NT2/D1 (cell line): ENCODE measurements around the gene IL22RA2.
"Not testable (repeated sequence)": the region's sequence is repeated elsewhere in the genome, so short reads cannot be mapped to it uniquely, and the experiment has no call there.

Experiments used
- DNase-seq: peaks from one replicate; pipeline ENCODE4 v3.0.0-alpha.2; 2011; ENCODE audit warnings: low read depth, low spot score
- H3K27me3 ChIP-seq: 2 replicates; pipeline ENCODE4 v1.6.0; 2011; ENCODE audit warnings: mild to moderate bottlenecking; ENCODE audit not compliant: insufficient read length, insufficient read depth
- H3K36me3 ChIP-seq: 2 replicates; pipeline ENCODE4 v1.6.1; 2011; ENCODE audit warnings: mild to moderate bottlenecking, low read length, mixed read lengths; ENCODE audit not compliant: insufficient read depth, insufficient read length
- H3K4me1 ChIP-seq: 2 replicates; pipeline ENCODE4 v1.5.1; 2011; ENCODE audit not compliant: insufficient read depth, insufficient read length
- H3K4me3 ChIP-seq: 2 replicates; pipeline ENCODE4 v1.5.1; 2011; ENCODE audit warnings: low read depth; ENCODE audit not compliant: insufficient read length
- H3K9ac ChIP-seq: 2 replicates; pipeline ENCODE4 v1.6.0; 2011; ENCODE audit warnings: low read depth; ENCODE audit not compliant: insufficient read length
- H3K9me3 ChIP-seq: 2 replicates; pipeline ENCODE4 v1.5.1; 2011; ENCODE audit warnings: mild to moderate bottlenecking, low read length; ENCODE audit not compliant: insufficient read depth
- SUZ12 ChIP-seq: IDR thresholded peaks from 2 replicates; pipeline ENCODE4 v1.6.1; 2011; ENCODE audit not compliant: insufficient read length, insufficient read depth; ENCODE audit errors: extremely low read depth
- YY1 ChIP-seq: IDR thresholded peaks from 2 replicates; pipeline ENCODE4 v1.6.1; 2011; ENCODE audit not compliant: insufficient read length, insufficient read depth
- ZNF274 ChIP-seq: IDR thresholded peaks from 2 replicates; pipeline ENCODE4 v1.6.1; 2011; ENCODE audit warnings: mild to moderate bottlenecking, low read depth, low read length

Gene IL22RA2

GRCh38 chr6:137111296-137112066 lies 62.0 kb downstream of the IL22RA2 start:
- no peak overlapping the region for H3K4me3 ChIP-seq
- no peaks in the 10 kb centered on the region for H3K9me3 ChIP-seq
- no peak overlapping the region for H3K9ac ChIP-seq
- TF ChIP-seq YY1, result no peak
- no peak for TF ChIP-seq SUZ12
- no peak for TF ChIP-seq ZNF274
- H3K4me1 ChIP-seq, result no peaks in the 10 kb centered on the region
- H3K36me3 ChIP-seq, result no peaks in the 10 kb centered on the region
- no peaks in the 10 kb centered on the region for H3K27me3 ChIP-seq
- no peak for DNase-seq

DNA sequence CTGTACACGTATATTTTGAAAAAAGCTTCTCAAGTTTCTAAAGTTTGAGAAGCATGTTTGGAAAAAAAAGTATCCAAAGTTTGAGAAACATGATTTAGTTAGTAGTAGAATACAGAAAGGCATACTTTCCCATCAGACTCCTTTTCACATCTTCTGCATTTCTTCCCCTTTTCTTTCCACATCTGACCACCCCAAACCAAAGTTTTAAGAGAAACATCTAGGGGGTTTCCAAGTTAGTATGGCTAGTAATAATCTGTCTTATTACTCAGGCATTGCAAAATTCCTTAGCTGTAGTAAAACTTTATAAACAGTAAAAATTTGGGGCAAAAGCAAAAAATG lies 65.7 kb downstream of the IL22RA2 start:
- no peaks in the 10 kb centered on the region for H3K27me3 ChIP-seq
- TF ChIP-seq YY1 (no peak), SUZ12 (no peak), ZNF274 (no peak)
- no peaks in the 10 kb centered on the region for H3K4me1 ChIP-seq
- H3K36me3 ChIP-seq, result no peaks in the 10 kb centered on the region
- no peaks in the 10 kb centered on the region for H3K9me3 ChIP-seq
- H3K9ac ChIP-seq, result no peak overlapping the region
- DNase-seq, result no peak
- H3K4me3 ChIP-seq, result no peak overlapping the region

DNA sequence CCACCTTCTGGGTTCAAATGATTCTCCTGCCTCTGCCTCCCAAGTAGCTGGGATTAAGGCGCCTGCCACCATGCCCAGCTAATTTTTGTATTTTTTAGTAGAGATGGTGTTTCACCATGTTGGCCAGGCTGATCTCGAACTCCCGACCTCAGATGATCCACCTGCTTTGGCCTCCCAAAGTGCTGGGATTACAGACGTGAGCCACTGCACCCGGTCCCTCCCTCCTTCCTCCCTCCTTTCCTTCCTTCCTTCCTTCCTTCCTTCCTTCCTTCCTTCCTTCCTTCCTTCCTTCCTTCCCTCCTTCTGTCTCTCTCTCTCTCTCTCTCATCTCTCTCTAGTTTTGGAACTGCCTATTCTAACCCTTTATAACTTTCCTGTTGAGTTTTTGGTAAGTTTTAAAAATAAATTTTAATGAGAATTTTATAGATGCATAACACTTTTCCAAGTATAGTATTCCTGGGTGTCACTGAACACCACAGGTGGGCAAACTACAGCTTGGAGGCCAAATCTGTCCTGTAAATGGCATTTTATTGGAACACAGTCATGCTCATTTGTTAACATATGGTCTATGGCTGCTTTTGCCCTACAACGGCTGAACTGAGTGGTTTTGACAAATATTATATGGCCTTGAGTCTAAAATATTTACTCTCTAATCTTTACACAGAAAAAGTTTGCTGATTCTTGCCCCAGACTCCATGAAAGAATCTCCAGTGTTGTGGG lies 66.2 kb downstream of the IL22RA2 start:
- DNase-seq, H3K4me1 ChIP-seq, H3K9me3 ChIP-seq: not testable (repeated sequence)

DNA sequence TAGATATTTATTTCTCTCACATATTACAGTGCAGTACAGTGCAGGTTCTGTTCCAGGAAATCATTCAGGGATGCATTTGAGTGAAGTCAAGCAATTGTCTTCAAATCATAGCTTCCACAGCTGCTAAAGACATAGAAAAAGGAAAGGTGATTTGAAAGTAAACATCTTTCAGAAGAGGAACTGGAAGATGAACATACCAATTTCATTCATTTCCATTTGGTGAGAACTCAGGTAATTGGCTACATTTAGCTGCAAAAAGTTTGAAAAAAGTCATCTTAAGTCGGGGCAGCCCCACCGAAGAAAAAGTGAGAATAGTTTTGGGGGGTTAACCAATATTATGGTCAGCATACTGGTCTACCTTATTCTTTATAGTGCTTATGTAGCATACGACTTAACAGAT lies 67.3 kb downstream of the IL22RA2 start:
- Histone ChIP-seq H3K9ac (no peak overlapping the region), H3K4me3 (no peak overlapping the region), H3K36me3 (no peaks in the 10 kb centered on the region), H3K4me1 (no peaks in the 10 kb centered on the region), H3K9me3 (no peaks in the 10 kb centered on the region; the same call in 1 of the 2 replicates), H3K27me3 (no peaks in the 10 kb centered on the region)
- DNase-seq, result no peak
- TF ChIP-seq YY1, result no peak
- no peak for TF ChIP-seq SUZ12
- TF ChIP-seq ZNF274, result no peak

More for the DNA sequence above, 66.2 kb downstream of the IL22RA2 start:
- H3K9ac ChIP-seq, H3K36me3 ChIP-seq, H3K4me3 ChIP-seq, H3K27me3 ChIP-seq: not testable (repeated sequence)

DNA sequence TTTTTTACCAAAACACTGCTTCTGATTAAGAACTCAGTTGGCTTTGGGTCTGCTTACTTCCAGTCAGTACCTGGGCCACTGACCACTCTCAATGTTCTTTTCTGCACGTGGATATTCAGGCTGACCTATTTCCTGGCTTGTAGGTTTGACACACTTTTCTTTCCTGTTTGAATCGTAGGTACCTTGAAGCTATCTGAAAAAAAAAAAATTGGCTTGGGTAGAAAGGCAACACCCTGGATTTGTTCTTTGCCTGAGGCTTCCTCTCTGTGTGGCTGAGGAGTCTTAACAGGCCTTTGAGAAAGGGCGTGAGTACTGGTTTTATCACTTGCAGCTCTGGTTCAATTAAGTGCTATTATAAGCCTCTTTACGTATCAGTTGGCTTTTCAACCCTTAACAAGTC lies 68.1 kb downstream of the IL22RA2 start:
- H3K36me3 ChIP-seq, result no peaks in the 10 kb centered on the region
- H3K27me3 ChIP-seq, result no peaks in the 10 kb centered on the region
- no peaks in the 10 kb centered on the region for H3K4me1 ChIP-seq
- no peak for DNase-seq
- TF ChIP-seq YY1 (no peak), SUZ12 (no peak), ZNF274 (no peak)
- H3K4me3 ChIP-seq, result no peak overlapping the region
- H3K9me3 ChIP-seq, result no peaks in the 10 kb centered on the region; the same call in 1 of the 2 replicates
- H3K9ac ChIP-seq, result no peak overlapping the region

- no peak for TF ChIP-seq ZNF274
- no peak for TF ChIP-seq SUZ12
- no peak for TF ChIP-seq YY1
- Histone ChIP-seq H3K4me1 (no peaks in the 10 kb centered on the region), H3K4me3 (no peak overlapping the region), H3K9ac (no peak overlapping the region), H3K36me3 (no peaks in the 10 kb centered on the region), H3K9me3 (no peaks in the 10 kb centered on the region; the same call in 1 of the 2 replicates), H3K27me3 (no peaks in the 10 kb centered on the region)
- no peak for DNase-seq
These were observed 68.5 kb downstream of the IL22RA2 start for GRCh38 chr6:137104926-137105325.

DNA sequence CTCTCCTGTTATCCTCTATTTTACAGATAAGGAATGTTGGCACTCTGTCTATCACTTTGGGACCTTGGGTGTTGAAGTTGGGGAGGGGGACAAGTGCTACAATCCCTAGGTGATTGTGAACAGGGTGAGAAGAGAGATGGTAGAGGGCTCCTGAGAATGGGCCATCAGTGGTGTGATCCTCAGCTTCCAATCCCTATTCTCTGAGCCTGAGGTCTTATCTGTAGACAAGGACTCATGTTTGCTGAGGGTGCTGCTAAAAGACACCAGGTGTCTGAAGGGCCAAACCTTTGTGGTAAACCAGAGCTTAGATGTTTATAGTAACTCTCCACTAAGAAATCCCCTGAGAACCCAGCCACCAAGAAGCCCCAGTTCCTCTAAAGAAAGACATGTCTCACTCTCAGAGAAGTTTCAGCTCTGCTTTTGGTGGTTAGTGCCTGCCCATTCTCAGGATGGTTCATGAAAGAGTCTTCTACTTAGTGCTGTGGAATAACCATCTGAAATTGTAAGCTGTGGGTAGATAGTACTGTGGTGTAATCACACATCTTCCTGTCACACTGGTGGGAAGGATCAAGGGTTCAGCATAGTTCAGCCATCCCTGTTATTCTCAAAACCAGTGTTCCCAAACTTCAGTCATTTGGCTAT lies 70.5 kb downstream of the IL22RA2 start:
- no peaks in the 10 kb centered on the region; the same call in 1 of the 2 replicates for H3K9me3 ChIP-seq
- TF ChIP-seq SUZ12 (no peak), ZNF274 (no peak), YY1 (no peak)
- H3K36me3 ChIP-seq, result no peaks in the 10 kb centered on the region
- no peak overlapping the region for H3K9ac ChIP-seq
- DNase-seq, result no peak
- no peaks in the 10 kb centered on the region for H3K27me3 ChIP-seq
- H3K4me1 ChIP-seq, result no peaks in the 10 kb centered on the region
- H3K4me3 ChIP-seq, result no peak overlapping the region
